Tibial nerve (tissue), 4 donors: ENCODE data around the gene ANKRD44.

Experiments used
- EP300 ChIP-seq, 2 donors: sonication (generic); formaldehyde crosslinking; IDR thresholded peaks; one replicate each; pipeline ENCODE4 v1.6.1; 2017; ENCODE audit warnings: antibody characterized with exemption in 2 of 2, mild to moderate bottlenecking in 1 of 2
- POLR2A ChIP-seq, 2 donors: fragments of 450-650 bp; IDR thresholded peaks; one replicate each; pipeline ENCODE4 v1.6.1; 2017; ENCODE audit warnings: antibody characterized with exemption in 2 of 2, mild to moderate bottlenecking in 2 of 2, moderate library complexity in 2 of 2
- TF ChIP-seq, protein P1 (sequence below), 5 experiments: fragments of 200-600 bp in 3 of 5; fragments of 450-650 bp in 2 of 5; sonication (generic) in 3 of 5; IDR thresholded peaks; one replicate each; pipeline ENCODE4 v1.5.1; 2016 to 2019; ENCODE audit warnings: antibody characterized with exemption in 5 of 5, mild to moderate bottlenecking in 3 of 5, moderate library complexity in 2 of 5

- TF ChIP-seq, protein P1, sequence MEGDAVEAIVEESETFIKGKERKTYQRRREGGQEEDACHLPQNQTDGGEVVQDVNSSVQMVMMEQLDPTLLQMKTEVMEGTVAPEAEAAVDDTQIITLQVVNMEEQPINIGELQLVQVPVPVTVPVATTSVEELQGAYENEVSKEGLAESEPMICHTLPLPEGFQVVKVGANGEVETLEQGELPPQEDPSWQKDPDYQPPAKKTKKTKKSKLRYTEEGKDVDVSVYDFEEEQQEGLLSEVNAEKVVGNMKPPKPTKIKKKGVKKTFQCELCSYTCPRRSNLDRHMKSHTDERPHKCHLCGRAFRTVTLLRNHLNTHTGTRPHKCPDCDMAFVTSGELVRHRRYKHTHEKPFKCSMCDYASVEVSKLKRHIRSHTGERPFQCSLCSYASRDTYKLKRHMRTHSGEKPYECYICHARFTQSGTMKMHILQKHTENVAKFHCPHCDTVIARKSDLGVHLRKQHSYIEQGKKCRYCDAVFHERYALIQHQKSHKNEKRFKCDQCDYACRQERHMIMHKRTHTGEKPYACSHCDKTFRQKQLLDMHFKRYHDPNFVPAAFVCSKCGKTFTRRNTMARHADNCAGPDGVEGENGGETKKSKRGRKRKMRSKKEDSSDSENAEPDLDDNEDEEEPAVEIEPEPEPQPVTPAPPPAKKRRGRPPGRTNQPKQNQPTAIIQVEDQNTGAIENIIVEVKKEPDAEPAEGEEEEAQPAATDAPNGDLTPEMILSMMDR (IDR thresholded peaks at IDR 0.05): no peak
- TF ChIP-seq POLR2A (IDR thresholded peaks at IDR 0.05) (no peak), EP300 (IDR thresholded peaks at IDR 0.05) (no peak)
Measured at GRCh38 chr2:197339016-197339415, 28.4 kb upstream of the ANKRD44 start.
